Activated gamma-delta T cell treated with anti-CD3 and anti-CD28 coated beads, Interleukin-2, amount 50 U/mL, for 16 hours (primary cell): ENCODE data around the gene SORCS3.

ENCODE experiments used
- DNase-seq: peaks from one replicate; pipeline ENCODE4 v3.0.0-alpha.2; 2020; ENCODE audit warnings: low read depth

SORCS3 gene

GRCh38 chr10:104641187-104641936 is at the start of gene SORCS3:
Gene SORCS3 (plus strand): TSS chr10:104641290.
- no peak for DNase-seq

GRCh38 chr10:104591441-104591840 is 49.6 kb upstream of the SORCS3 start:
- no peak for DNase-seq

DNA sequence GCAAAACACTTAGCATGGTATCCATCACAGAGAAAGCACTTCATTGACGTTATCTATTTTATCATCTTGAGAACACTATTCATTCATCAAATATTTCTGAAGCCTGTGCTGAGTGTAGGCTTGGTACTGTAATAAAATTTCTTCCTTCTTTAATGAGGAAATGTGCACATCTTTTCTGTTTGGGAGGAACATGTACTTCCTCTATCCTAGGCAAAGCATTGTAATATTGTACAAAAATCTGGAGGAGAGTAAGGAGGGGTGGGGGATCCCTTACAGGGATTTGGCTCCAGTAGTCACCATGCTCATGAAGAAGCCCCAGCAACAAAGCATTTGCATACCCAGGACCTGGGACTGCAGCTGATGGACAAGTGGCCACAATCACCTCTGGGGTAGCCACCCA is 39.9 kb upstream of the SORCS3 start:
- DNase-seq, result no peak

GRCh38 chr10:104608091-104608828 is 32.8 kb upstream of the SORCS3 start:
- DNase-seq, result no peak

GRCh38 chr10:104612571-104613205 is 28.4 kb upstream of the SORCS3 start:
- no peak for DNase-seq

DNA sequence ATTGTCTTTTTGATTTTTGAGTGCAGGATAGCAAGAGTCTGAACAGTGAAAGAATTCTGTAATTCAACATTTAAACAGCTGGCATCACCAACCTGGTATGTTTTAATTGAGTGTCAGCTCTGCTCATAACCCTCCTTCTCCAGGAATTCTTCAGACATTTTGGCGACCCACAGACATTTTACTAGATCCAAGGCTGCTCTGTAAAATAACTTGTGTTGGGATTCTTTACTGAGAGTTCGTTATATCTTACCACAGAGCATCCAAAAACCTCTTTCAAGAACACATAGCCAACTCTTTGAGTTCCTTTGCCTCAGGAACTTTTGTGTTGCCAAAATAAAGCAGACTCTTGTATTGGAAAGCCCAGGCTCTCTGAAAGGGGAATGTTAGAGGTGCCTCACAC is 27.7 kb upstream of the SORCS3 start:
- no peak for DNase-seq

- no peak for DNase-seq
These were observed 26.8 kb upstream of the SORCS3 start for GRCh38 chr10:104614245-104614831.

DNA sequence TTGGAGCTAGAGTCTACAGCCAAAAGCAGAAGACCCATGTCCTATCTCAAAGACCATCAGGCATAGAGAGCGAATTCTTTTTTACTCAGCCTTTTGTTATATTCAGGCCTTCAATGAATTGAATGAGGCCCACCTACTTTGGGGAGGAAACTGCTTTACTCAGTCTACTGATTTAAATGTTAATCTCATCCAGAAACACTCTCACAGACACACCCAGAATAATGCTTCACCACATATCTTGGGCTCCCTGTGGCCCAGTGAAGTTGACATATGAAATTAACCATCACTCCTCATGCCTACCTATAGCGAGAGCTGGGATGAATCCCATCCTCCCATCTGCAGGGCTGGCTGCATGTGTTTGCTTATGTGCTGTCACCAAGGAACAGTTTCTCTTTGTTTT is 26.0 kb upstream of the SORCS3 start:
- DNase-seq, result no peak

DNA sequence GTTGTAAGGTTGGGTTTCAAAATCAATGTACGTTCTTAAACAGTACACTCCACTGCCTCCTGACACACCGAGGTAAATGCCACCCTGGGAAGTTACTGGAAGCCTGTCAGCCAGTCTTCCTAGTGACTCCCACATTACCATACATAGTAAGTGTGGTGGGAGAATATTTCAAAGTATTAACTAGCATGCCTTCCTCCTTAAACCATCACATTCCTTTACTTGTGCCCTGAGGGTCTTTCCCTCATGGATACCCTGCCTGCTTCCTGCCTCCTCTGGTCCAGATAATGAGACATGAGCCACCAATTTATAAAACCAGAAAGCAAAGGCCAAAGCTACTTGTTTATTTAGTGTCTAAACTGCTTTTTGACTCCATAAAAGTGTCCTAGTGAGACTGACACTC is 23.3 kb upstream of the SORCS3 start:
- no peak for DNase-seq

DNA sequence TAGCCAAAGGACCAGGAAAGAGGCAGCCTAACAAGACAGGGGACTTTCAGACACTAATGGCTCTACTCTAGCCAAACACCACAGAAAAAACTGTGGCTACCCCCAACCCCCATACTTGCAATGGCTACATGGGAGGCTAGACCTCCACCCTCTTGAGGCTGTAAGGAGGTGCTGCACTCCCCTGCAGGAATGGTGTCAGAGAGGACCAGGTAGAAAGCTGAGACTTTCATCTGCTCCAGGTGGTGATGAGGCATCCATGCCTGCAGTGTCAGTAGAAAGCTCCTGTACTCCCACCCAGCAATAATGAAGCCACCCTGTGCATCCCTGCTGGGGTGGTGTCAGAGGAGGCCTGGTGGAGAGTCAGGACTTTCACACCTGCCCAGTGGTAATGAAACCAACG is 18.9 kb upstream of the SORCS3 start:
- no peak for DNase-seq

DNA sequence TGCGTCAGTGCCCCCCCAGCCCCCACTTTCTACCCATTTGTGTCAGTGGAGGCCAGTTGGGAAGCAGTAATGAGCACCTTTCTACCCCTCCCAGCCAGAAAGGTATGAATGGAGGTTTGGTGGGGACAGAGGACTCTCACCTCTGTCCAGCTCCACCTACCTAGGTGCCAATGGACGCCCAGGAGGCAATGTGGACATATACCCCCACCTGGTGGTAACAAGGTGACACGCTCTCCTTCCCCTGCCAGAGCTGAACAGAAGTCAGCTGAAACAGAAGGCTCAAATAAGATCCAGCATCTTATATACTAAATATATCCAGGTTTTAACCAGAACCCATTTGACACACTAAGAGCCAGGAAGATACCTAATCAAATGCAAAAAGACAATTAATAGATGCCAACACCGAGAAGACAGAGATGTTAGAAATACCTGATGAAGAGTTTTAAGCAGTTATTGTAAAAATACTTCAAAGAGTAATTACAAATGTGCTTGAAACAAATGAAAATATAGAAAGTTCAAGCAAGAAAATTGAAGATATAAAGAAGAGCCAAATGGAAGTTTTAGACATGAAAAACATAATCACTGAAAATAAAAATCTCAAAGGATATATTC is 18.4 kb upstream of the SORCS3 start:
- DNase-seq, result no peak

- no peak for DNase-seq
These were observed 10.4 kb upstream of the SORCS3 start for GRCh38 chr10:104630731-104631130.

GRCh38 chr10:104631946-104632345 is 9.1 kb upstream of the SORCS3 start:
- no peak for DNase-seq

DNA sequence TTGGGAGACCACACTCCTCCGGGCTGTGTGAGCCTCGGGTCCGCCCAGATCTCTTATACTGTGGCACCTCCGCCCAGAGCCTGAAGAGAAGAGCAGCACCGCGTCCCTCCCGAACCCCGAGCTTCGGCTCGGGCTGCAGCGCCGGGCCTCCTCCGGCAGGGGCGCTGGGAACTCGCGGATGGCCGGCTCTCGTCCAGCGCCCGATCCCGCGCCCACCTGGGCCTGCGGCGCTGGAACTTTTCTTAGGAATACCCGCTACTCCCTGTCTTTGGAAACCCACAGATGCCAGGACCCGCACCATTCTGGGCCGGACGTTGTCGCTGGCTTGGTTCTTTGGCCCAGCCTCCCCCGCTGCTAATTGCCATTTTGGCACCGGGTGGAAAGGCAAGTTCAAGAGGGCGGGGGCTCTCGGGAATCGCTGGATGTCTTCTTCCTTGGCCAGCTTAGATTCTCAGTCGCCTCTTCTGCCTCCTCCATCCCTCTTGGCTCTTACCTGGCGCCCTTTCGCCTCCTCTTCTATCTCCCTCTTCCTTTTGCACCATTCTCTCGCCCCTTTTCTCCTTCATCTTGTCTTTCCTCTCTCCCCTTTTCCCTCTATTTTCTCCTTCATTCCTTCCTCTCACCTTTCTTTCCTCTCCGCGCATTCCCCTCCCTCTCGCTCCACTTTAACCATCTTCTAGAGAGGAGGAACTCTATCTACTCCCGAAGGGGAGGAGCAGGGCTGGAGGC is 2.1 kb upstream of the SORCS3 start:
- no peak for DNase-seq

- no peak for DNase-seq
These were observed 1.3 kb upstream of the SORCS3 start for GRCh38 chr10:104639590-104640338.

DNA sequence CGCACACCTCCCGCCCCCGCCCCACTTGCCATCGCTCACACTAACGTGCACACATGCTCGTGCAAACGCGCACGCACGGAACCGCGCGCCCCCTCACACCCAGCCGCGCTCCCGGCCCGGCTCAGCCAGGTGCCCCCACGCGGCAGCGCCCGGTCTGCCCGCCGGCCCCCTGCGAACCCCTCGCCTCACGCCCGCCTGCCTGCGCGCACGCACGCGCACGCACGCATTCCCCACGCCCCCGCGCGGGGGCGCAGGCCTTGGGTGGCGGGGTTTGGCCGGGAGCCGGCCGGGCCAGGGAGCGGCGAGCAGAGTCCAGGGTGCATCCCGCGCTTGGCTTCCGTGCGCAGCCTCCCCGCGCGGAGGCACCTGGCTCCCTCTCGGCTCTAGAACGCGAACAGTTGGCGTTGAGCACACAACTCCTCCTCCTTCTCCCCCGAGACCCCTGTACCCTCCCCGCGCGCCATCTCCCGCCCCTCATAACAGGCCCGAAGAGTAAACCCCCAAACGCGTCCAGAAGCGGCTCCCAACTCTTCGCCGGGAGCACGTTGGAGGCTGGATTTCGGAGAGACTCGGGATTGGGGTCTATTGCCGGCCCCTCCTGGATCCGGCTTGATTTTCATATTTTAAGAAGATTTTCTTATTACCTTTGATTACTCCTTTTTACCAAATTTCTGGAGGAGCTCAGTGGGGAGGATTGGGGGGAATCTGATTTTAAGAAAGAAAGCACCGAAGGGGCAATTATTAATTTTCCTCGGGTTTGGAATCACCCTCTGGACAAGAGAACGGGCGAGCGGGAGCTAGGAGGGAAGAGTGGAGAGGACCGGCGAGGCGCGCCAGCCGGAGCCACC is 527 bp upstream of the SORCS3 start:
- DNase-seq, result no peak

DNA sequence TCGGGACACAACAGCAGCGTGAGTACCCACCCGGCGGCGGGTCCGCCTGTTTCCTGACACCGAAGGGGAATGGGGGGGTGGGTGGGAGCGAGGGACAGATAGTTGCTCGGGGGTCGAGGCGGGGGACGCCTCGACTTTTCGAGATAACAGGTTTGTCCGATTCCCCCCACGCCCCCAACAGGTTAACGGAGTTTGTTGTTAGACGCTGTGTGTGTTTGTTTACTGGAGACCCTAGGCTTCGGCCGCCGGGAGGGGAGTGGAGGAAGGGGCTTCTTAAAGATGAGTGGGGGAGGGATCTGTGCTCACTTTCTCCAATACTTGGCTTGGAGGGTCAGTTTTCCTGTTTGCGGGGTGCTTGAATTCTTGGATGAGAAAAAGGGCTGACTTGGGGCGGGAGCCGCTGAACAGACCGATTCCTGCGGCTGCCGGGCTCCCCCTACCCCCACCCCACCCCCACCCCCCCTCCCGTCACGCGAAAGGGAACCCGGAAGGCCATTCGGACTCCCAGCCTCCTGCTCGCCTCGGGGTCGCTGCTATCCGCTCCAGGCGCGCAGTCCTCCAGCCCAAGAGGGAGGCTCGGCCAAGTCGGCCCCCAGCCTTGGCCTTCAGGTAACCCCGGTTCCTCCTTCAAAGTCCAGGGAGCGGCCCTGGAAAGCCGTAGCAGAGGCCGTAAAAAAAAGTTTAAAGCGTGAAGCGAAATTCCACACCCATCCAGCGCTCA is 1.0 kb downstream of the SORCS3 start:
- DNase-seq, result no peak

GRCh38 chr10:104642658-104643302 is 1.7 kb downstream of the SORCS3 start:
- no peak for DNase-seq

DNA sequence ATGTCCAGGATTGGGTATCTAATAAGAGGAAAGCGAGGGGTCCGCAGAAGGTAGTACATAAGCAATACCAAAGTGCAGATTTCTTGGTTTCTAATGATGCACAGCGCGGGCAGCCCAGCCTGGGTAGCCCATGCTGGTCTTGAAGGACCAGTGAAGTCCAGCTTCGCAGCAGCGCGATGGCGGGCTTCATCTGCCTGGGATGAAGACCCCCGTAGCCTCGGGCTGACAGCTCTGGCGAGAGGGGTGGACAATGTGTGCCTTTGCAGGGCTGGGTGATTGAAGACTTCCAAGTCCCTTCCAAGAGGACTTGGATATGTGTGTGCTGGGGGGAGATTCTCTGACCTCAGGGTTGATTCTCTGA is 2.2 kb downstream of the SORCS3 start:
- DNase-seq, result no peak
